Inflammatory macrophage (primary cell): Measurements from ENCODE around the gene MRGPRF.
"Not testable (repeated sequence)": the region's sequence is repeated elsewhere in the genome, so short reads cannot be mapped to it uniquely, and the experiment has no call there.

Experiments used
- DNase-seq, 2 donors: peaks; one replicate each; pipeline ENCODE4 v3.0.0-alpha.2; 2020 to 2022

The MRGPRF gene

DNA sequence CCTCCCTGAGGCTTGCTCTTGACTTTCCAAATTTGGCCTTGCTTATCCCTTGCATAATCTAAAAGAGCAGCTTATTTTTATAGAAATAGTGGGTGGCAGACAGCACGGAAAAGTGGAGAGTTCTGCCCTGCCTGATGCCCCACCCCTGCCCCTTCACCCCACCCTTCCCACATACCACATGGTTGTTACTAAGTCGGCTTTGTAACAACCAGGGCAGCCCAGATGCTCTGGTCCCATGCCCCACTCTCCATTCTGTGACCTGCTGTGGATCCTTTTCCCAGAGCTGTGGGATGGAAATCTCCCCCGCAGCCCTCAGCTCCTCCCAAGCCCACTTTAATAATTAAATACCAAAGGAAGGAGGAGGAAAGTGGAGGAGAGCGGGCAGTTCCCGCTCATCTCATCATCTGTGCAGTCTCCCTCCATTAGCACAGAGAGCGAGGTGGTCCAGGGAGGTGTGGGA lies 10.9 kb downstream of the MRGPRF start:
- DNase-seq: peak; percentile 42 to 72

DNA sequence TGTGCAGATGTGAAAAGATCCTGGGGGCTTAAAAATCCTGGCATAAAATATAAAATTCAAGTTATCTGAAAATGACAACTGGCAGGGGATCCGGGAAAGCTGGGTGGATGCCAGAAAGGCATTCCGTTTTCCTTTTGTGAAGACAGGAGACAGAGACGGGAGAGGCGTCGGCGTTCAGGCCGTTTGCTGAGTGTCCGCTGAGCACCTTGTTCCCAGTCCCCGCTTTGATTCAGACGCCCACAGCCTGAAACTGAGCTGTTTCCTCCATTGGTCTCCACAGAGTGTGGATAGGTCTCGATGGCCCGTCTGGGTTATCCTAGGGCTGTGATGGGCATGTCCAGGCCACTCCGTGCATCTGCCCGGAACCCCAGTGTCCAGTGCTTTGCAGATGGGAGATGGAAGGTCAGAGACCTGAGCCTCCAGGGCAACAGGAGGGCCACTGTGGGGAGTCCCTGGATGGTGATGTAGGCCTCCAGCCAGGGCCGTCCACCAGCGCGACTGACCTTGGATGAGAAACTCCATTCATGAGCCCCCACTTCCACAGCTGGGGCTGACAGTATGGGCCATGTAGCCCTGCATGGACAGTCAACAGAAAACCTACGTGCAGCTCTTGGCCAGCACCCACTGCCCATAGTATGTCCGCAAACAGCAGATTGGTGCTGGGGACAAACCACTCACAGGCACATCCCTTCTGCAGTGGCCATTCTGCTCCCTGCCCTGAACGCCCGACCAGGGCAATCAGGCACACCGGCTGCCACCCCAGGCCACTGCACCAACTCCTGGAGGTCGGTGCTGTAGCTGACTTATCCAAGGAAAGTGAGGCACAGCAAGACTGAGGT lies 11.6 kb downstream of the MRGPRF start:
- no peak for DNase-seq

DNA sequence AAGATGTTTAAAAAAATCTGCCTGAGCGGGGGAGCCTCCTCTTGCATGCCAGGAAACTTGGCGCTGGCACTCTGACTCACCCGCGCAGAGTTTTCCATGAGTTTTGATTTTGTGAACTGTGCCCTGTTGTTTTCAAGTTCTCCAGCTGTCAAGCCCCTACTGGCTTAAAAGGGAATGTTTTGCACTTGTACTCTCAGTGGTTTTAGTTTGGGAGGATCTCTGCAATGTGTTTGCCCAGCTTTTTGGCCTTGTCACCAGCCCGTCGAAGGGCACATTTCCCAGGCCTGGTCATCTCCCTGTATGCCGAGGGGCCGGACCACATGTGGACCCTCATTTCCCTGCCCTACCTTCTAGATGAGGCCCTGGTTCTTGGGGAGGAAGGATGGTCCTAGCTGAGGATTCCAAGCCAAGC lies 12.2 kb downstream of the MRGPRF start:
- DNase-seq: peak; percentile 10 to 30

DNA sequence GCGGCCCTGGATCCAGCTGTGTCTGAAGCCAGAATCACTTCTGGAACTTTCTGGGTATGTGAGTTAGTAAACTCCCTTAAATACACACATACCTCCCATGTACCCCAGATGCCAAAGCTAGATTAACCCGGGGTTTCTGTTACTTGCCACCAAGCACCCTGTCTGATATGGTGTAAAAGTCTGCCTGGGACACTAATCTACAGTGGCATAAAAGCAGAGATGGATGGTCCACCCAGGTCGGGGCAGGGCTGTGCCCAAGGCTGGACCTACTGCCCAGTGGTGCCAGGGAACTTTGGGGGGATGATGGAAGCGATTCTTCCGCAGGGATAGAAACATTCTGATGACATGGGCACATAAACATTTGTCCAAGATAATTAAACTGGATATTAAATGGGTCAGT lies 12.7 kb downstream of the MRGPRF start:
- no peak for DNase-seq

DNA sequence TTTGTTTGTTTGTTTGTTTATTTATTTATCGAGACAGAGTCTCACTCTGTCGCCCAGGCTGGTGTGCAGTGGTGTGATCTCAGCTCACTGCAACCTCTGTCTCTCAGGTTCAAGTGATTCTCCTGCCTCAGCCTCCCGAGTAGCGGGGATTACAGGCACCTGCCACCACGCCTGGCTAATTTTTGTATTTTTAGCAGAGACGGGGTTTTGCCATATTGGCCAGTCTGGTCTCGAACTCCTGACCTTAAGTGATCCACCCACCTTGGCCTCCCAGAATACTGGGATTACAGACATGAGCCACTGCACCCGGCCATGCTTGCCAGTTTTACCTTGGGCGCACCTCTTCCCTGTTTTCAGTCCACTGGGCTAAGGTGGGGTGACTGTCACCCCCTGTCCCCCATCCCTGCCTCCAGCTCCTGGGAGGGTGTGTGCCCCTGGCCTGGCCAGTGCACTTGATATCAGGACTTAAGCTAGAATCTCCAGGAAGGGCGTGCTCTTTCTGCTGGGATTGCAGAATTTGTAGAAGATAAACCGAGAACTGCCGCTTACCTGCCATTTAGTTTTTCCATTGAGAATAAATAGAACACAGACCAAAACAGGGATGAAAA lies 13.2 kb downstream of the MRGPRF start:
- DNase-seq: not testable (repeated sequence)

DNA sequence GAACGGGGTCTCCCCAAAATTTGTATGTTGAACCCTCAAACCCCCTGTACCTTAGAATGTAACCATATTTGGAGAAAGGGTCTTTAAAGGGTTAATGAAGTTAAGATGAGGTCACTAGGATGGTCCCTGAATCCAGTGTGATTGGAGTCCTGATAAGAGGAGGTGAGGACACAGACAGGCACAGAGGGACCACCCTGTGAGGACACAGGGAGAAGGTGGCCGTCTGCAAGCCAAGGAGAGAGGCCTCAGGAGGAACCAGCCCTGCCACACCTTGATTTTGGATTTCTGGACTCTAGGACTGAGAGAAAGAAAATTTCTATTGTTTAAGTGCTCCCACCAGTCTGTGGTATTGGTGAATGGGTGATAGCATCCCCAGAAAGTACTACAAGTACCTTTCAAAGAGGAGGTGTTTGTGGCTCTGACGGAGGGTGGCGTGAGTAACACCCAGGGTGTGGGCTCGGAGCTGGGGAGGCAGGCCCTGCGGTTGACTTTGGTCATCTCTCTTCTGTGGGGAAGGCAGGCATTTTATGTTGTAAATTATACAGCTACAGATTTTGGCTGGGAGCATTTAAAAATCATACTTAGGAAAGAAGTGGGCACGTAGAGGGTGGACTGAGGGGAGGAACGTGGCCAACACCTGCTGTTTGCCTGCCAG lies 13.8 kb downstream of the MRGPRF start:
- no peak for DNase-seq

DNA sequence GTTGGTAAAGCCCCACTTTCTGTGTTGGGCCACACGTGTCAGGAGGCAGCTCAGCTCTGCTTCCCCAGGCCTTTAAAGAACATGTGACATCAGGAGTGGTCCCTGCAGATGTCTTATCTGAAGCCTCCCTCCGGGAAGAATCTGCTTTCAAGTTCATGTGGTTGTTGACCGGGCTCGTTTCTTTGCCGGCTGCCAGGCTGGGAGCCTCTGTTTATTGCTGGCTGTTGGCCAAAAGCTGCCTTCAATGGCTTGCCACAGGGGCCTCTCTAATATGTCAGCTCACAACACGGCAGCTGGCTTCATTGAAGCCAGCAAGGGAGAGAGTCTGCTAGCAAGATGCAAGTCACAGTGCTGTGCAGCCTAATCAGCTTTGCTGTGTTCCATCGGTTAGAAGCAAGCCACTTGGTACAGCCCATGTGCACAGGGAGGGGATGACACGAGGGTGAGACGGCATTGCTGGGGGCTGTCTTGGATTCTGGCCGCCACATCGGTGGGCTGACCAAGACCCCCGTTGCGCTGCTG lies 14.6 kb downstream of the MRGPRF start:
- DNase-seq: no peak

DNA sequence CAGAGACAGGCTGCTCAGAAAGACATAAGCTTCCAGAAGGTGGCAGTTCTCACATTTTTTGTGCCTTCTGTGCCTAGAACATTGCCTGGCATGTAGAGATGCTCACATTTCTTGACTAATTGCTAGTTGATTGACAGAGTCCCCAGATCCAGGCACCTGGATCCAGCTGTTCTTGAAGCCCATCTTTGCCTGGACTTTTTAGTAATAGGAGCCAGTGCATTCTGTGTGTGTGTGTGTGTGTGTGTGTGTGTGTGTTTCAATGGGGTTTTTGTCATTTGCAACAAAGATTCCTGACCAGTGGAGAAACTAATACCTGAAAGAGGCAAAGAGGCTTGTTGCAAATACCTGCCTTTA lies 15.1 kb downstream of the MRGPRF start:
- no peak for DNase-seq

DNA sequence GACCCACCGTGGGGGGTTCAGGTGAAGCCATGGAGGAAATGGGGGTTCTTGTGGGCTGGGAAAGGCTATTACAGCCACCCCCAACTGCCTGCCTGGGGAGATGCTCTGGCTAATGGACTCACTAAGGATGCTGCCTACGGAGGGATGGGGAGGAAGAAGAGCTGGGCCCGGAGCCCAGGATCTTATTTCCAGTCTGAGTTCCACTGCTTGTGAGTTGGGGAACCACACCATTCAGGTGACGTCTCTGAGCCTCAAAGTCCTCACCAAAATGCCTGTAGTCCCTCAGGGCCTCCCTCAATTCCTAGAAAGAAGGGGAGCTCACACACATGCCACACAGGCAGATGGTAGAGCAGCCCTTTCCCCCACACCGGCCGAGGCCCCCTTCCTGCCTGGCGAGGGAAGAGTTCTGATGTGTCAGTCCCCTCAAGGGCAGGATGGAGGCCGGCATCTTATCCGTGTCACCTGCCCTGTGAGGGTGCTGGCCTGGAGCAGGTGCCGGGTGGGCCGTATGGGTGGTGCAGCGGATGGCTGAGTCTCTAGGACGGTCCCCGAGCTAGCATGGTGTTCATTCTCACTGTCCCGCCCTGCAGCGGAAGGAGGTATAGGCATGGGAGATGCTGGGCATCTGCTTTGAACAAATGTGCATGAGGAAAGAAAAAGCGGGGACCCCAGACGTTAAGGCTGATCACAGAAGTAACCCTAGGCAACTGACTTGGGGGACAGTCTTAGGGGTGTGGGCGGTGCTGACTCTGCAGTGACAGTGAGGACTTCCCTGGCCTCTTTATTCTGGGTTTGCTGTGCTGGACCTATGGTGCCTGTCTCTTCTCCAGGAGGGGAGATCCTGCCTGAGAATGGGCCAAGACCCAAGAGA lies 15.7 kb downstream of the MRGPRF start:
- DNase-seq: no peak

DNA sequence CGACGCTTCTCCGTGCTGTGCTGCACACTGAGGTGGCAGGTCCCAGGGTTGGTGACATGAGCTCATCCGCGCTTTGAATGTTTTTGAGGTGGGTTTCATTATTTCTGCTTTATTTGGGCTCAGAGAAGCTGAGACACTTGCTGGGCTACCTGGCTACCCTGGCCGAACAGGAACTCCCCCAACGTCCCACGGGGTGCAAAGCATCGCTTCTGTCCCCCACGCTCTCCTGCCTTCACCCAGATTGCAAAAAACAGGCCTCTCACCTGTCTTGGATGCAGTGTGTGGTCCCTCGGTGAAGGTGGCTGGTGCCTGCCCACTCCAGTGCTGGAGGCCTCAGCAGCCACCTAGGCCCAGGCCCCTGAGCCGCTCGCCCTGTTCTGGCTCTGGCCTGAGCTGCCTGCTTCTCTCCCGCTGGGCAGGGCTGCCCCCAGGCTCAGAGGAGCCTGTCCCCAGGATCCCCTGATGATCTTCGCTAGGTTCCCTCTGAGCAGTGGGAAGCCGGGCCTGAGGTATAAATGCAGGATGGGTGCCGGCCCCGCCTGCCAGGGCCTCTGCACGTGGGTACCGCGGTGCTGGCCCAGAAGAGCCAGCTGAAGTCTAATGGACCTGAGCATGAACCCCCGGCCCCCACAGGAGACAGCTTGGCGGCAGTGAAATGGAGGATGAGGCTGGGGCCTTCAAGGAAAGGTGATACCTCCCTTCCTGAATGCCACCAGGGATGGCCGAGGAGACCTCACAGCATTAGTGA lies 16.5 kb downstream of the MRGPRF start:
- DNase-seq: no peak

DNA sequence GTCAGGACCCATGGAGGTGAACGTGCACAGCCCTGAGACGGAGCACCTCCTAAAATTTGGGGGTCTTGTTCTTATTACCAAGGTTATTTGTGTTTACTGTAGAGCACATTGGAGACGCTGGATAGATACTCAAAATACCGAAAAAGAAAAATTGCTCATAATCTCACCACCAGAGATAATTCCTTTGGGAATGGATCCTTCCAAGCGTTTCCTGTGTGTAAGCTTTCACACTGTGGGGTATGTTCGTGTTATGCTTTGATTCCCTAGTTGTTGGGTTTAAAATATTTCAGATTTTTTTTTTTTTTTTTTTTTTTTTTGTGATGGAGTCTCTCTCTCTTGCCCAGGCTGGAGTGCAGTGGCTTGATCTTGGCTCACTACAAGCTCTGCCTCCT lies 18.2 kb downstream of the MRGPRF start:
- DNase-seq: no peak

DNA sequence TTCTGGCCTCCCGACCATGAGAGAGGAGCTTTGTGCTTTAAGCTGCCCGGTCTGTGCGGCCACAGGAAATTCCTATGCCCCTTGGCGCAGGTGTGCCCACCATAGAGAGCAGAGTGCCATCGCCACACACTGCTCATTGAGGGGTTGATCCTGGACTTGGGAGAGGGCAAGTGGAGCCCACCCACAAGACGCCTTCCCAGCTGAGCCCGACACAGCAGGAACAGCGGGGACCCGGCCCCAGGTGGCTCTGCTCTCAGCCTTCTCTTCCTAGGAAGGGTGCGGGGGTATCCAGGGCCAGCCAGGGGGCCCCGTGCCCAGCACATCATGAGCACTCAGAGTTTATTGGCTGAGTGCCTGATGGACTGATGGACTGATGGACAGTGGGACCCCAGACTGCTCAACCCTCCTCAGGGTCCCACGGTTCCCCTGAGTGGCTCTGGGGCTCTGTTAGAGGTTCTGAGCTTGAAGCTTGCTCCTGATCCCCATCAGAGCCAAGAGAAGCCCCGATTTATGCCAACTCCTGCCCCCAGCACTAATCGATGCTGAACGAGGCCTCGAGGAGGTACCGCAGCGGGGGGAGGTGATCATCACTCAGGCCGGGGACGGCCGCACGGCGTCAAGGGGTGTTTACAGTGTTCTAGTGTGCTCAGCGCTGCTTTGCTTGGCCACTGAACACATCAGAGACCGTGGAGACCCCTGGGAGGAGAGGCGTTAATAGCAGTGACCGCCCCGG lies 18.7 kb downstream of the MRGPRF start:
- DNase-seq: no peak

DNA sequence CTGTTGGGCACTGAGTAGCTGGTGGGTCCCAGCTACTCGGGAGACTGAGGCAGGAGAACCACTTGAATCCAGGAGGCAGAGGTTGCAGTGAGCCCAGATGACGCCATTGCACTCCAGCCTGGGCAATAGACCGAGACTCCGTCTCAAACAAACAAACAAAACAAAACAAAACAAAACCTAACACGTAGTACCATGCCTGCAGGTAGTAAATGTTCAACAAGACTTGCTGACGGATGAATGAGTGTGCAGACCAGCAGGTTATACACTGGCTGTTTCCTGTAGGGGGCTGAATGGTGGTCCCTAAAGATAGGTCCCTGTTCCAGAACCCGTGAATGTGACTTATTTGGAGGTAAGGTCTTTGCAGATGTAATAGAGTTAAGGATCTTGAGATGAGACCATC lies 19.5 kb downstream of the MRGPRF start:
- DNase-seq: no peak

DNA sequence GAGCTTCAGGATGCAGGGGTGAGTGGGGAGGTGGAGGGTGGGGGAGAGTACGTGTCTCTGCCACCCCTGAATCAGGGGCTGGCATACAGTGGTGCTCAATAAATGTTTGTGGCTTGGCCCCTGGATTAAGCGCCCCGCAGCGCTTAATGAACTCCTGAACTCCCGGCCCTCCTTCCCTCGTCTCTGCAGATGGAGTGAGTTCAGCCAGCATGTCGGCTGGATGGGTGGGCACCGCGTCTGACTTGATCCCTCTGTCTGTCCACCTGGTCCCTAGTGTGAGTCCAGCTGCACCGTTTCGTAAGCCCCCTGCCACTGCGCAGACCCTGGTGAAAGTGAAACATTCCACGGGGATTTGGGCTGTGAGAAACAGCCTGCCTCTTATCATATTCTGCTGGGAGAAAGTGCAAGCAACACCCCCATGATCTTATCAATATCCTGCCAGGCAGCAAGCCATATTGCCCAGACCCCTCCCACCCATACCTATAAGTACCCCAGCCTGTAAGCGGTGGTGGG lies 20.2 kb downstream of the MRGPRF start:
- DNase-seq: no peak

DNA sequence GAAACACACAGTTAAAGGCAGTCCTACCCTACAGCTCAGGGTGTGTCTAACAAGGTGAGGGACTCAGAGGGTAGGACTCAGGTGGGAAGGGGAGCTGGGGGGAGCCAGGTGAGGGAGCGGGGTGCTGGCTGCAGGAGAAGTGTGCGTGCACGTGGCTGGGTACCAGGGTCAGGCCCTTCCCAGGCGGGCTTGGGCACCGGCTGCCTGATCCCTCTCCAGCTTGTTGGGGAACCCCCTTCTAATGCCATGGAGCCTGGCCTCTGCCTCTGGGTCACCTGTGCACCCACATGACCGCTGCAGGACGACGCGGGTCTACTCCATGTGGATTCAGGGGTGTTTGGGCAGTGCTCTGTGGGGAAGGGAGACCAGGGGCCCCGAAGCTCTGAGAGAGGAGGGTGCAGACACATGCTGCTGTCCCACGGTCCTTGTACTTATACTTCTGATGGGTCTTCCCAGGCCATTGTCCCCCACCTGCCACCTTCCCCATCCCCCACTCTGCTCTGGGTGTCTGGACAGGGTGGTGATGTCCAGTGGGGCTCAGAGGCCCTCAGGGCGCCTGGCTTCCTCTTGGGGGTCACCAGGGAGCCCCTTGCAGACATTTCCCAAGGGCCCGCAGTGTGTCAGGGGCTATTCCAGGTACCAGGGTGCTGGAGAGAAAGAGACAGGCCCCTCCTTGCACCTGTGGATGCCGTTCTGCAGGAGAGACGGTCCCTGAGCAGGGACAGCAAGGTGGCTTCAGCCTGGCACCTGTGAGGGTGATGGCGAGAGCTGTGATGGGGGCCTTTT lies 21.9 kb downstream of the MRGPRF start:
- DNase-seq: no peak

DNA sequence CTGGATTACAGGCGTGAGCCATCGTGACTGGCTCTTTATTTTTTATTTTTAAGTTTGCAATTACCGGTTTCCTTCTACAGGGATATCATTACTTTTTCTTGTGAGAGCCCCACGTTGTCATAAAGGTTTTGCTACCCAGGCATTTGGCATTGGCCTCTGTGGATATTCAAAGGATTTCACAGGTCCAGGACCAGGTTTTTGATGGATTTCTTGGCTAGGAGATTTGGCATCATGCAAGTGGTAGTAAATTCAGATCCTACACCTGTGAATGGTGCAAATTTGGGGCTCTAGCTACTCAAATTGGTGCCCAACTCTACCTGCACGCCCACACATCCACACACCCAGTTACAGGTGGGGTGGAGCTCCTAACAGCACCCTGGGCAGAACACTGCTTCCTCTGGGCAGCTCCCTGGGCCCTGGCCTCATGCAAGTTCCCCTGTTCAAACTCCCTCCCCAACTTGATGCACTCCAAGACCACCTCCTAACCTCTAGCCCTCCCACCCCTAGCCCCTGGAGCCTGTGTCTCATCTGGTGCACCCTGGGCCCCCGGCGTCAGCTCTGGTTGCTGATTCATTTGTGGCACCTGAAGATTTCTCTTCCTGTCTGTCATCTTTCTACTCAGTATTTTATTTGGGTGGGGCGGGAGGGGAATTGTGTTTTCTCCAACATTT lies 23.0 kb downstream of the MRGPRF start:
- DNase-seq: no peak

DNA sequence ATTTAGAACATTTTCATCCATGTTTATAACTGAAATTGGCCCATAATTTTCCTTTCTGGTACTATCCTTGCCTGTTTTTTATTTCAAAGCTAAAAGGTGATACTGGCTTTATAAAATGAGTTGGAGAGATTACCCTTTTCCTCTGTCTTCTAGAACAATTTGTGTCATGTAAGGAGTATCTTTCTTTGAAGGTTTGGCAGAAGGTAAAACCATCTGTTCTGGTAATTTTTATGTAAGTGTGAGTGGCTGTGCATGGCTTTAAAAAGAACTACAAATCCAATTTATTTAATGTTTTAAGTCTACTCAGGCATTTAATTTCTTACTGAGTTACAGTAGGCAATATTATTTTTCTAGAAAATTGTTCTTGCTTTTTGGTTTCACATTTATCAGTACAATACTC lies 24.6 kb downstream of the MRGPRF start:
- no peak for DNase-seq

DNA sequence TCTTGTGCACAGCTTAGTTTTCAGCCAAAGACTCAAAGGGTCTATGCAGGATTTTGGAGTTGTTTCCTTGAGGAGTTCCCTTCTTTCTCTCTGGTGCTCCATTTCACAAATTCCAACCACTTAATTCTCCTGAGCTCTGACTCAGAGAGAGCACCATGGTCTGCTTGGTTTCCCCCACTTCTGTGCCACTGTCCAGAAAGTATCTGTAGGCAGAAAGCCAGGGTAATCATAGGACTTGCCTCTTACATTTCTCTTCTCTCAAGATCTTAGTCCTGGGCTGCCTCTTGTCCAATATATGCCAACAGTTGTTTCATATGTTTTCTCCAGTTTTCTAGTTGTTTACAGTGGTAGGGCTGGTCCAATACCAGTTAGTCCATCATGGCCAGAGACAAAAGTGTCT lies 25.8 kb downstream of the MRGPRF start:
- DNase-seq: no peak

DNA sequence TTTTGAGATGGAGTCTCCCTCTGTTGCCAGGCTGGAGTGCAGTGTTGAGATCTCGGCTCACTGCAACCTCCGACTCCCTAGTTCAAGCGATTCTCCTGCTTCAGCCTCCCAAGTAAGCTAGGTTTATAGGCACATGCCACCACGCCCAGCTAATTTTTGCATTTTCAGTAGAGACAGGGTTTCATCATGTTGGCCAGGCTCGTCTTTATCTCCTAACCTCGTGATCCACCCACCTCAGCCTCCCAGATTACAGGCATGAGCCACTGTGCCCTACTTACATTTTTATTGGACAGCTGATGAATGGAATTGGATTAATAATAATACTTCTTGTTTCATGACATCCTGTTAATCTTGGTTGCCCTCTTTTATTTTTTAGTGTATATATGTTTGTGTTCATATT lies 29.2 kb downstream of the MRGPRF start:
- no peak for DNase-seq

DNA sequence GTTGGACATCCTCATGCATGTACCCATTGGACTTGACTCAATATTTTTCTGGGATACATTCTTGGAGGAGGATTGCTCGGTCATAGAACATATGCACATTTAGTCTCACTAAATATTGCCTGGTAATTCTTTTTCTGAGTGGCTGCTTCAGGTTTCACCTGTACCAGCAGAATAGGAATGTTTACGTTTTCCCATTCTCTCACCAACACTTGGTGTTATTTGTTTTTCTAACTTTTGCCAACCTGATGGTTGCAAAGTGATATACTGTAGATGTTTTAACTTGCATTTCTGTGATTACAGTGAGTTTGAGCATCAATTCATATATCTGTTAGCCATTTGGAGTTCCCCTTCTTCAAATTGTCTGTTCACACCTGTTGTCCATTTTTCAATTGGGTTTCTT lies 30.9 kb downstream of the MRGPRF start:
- DNase-seq: no peak
